ENCODE measurements around the gene STX5.

STX5 gene

DNA sequence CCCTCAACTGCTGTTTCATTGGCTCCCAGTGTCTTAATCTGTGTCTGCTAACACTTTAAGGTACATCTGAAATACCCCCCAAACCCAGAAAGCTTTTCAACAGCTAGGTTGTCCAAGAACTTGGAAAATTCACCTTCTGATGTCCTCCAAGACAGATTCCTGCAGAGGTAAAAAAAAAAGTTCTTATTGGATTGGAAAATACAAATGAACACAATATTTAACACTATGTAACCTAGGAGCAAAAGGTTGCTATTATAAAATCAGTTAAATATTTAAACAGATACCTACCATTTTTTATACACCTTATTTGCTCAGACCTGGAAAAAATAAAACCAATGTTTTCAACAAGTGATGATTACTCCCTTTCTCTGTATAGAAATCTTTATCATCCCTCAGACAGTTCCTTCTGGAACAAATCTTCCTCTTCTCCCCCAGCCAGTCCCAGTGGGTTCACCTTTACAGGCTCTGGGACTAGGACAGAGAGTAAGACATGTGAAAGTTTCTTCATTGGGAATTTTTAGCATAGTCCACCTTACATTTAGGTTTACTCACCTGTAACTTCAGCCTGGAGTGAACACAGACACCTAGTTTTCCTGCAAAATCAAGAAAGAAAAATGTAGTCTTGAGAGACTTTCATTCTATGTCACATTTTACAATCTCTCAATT is 20.8 kb upstream of the STX5 start:
- TF ChIP-seq, protein P1, sequence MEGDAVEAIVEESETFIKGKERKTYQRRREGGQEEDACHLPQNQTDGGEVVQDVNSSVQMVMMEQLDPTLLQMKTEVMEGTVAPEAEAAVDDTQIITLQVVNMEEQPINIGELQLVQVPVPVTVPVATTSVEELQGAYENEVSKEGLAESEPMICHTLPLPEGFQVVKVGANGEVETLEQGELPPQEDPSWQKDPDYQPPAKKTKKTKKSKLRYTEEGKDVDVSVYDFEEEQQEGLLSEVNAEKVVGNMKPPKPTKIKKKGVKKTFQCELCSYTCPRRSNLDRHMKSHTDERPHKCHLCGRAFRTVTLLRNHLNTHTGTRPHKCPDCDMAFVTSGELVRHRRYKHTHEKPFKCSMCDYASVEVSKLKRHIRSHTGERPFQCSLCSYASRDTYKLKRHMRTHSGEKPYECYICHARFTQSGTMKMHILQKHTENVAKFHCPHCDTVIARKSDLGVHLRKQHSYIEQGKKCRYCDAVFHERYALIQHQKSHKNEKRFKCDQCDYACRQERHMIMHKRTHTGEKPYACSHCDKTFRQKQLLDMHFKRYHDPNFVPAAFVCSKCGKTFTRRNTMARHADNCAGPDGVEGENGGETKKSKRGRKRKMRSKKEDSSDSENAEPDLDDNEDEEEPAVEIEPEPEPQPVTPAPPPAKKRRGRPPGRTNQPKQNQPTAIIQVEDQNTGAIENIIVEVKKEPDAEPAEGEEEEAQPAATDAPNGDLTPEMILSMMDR (IDR thresholded peaks at IDR 0.05) = no peak
- DNase-seq = no peak
- Histone ChIP-seq H3K4me3 (no peak overlapping the region), H3K36me3 (peaks cover 32 to 34% (median 33%) of the 10 kb centered on the region in 3 donors), H3K4me1 (peaks cover 0 to 24% (median 22%) of the 10 kb centered on the region in 4 donors), H3K9me3 (no peaks in the 10 kb centered on the region), H3K27ac (no peak overlapping the region), H3K27me3 (no peaks in the 10 kb centered on the region)
- intact Hi-C loops (cut with DNase I; ENCODE audit: low total_unique reads) = no loop called here

DNA sequence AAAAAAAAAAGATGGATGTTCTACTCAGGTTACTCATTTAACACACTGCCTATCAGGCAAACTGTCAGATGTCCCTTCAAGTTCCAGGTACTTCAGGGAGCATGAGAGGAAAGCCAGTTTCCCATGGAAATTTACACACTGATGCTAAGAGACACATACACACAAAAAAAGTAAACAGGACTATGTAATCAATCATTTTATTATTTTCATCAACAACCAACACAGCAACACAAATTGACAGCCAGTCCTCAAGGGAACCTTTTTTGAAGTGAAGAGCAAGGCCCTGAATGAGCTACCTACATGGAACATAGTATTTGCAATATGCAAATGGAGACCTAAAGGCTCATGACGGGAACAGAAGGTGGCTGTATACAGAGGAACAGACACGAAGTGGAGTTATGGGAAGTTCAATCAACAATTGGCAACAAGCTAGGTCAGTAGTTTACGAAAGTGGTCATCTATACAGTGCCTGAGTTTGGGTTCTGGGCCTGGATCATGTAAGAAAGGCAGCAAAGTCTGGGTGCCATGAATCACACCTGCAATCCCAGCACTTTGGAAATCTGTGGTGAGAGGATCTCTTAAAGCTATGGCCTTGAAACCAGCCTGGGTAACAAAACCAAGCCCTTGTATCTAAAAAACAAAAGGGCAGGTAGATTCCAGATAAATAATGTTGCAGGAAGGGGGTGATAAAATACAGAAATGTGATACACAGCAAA is 20.1 kb upstream of the STX5 start:
- intact Hi-C loops (cut with DNase I; ENCODE audit: low total_unique reads) = no loop called here

DNA sequence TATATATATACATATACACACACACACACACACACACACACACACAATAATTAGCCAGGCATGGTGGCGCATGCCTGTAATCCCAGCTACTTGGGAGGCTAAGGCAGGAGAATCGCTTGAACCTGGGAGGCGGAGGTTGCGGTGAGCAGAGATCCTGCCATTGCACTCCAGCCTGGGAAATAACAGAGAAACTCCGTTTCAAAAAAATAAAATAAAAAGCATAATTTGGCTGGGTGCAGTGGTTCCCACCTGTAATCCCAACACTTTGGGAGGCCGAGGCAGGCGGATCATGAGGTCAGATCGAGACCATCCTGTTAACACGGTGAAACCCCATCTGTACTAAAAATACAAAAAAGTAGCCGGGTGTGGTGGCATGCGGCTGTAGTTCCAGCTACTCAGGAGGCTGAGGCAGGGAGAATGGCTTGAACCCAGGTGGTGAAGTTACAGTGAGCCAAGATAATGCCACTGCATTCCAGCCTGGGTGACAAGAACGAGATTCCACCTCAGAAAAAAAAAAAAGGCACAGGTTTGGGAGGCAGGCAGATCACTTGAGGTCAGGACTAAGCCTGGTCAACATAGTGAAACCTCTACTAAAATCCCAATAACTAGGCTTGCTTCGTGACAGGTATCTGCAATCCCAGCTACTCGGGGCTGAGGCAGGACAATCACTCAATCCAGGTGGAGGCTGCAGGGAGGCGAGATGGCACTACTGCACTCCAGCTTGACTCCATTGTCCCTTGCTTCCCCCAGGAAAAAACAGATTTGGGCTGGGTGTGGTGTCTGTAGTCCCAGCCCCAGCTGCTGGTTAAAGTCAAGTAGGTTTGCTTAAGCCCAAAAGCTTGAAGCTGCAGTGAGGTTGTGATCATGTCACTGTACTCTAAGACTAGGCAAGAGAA is 19.3 kb upstream of the STX5 start:
- DNase-seq = no peak
- no peaks in the 10 kb centered on the region for H3K27me3 ChIP-seq
- no peaks in the 10 kb centered on the region for H3K9me3 ChIP-seq
- no peak overlapping the region for H3K27ac ChIP-seq
- intact Hi-C loops (cut with DNase I; ENCODE audit: low total_unique reads) = no loop called here
- peaks cover 0 to 20% (median 19%) of the 10 kb centered on the region in 4 donors for H3K4me1 ChIP-seq
- H3K36me3 ChIP-seq = peaks cover 32 to 34% (median 33%) of the 10 kb centered on the region in 3 donors
- TF ChIP-seq, protein P1 (IDR thresholded peaks at IDR 0.05) = no peak
- H3K4me3 ChIP-seq = no peak overlapping the region

More for the DNA sequence above, 20.1 kb upstream of the STX5 start:
- TF ChIP-seq, protein P1 (IDR thresholded peaks at IDR 0.05) = no peak
- H3K4me3 ChIP-seq = no peak overlapping the region
- DNase-seq = no peak
- peaks cover 32 to 34% (median 33%) of the 10 kb centered on the region in 3 donors for H3K36me3 ChIP-seq
- H3K27me3 ChIP-seq = no peaks in the 10 kb centered on the region
- H3K27ac ChIP-seq = no peak overlapping the region
- H3K9me3 ChIP-seq = no peaks in the 10 kb centered on the region
- peaks cover 0 to 24% (median 22%) of the 10 kb centered on the region in 4 donors for H3K4me1 ChIP-seq

DNA sequence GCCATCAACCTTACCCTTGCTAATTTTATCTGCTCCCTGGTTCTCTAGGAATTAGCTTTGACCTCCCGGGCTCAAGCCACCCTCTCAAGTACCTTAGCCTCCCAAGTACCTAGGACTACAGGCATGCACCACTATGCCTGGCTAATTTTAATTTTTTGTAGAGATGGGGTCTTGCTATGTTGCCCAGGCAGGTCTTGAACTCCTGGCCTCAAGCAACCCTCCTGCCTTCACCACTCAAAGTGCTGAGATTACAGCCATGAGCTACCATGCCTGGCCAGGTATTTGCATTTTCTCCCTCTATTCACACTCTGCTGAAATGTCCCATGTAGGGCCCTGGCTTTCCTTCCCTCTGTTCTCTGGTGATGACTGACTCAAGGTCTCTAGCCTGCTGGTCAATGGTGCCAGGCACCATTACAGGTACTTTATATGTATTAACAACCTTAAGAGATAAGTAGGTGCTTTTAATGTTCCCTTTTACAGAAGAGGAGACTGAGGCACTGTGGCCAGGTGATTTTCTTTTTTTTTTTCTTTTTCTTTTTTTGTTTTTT is 16.0 kb upstream of the STX5 start:
- intact Hi-C loops (cut with DNase I; ENCODE audit: low total_unique reads) = no loop called here
- no peak overlapping the region for H3K27ac ChIP-seq
- no peak overlapping the region for H3K4me3 ChIP-seq
- H3K36me3 ChIP-seq = peaks cover 15 to 18% (median 17%) of the 10 kb centered on the region in 3 donors
- no peaks in the 10 kb centered on the region for H3K27me3 ChIP-seq
- no peaks in the 10 kb centered on the region for H3K4me1 ChIP-seq
- no peaks in the 10 kb centered on the region for H3K9me3 ChIP-seq
- TF ChIP-seq, protein P1 (IDR thresholded peaks at IDR 0.05) = no peak
- no peak for DNase-seq

DNA sequence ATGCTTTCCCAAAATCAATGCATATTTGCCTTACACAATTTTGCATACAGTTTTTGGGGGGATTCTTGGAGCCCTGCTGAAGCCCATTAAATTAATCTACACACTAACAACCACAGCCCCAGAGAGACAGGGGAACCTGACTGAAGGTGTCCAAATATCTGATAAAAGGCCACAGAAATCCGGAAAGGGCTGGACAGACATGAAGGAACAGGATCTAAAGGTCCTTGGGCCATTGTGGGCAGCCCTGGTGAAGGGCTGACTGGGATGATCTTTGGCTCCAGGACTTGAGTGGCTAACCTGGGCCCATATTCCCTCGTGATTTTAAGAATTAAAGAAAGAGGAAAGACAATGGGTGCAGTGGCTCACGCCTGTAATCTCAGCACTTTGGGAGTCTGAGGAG is 14.3 kb upstream of the STX5 start:
- Histone ChIP-seq H3K27ac (no peak overlapping the region), H3K4me1 (peaks cover 0 to 9% (median 5%) of the 10 kb centered on the region in 4 donors), H3K36me3 (peaks cover under 1 to 2% (median under 1%) of the 10 kb centered on the region in 3 donors), H3K4me3 (no peak overlapping the region), H3K27me3 (no peaks in the 10 kb centered on the region), H3K9me3 (no peaks in the 10 kb centered on the region)
- intact Hi-C loops (cut with DNase I; ENCODE audit: low total_unique reads) = no loop called here
- no peak for DNase-seq
- TF ChIP-seq, protein P1 (IDR thresholded peaks at IDR 0.05) = no peak

Measured in tibial artery (tissue), 4 donors.